ENCODE measurements around the gene TAF13. TPM values are rescaled to one million over a fixed set of nuclear protein-coding genes. Genes with fewer than 3 reads are reported as not detected.

Gene TAF13
- total RNA-seq, 4 donors from 2014 or later, result 11.4 to 30.8 (median 25.9) TPM

- DNase-seq (ENCODE audit: low spot score in 2 of 2), result no peak
- WGBS, 2 donors, result 92% methylated on average over 1 of the region's 1 CpG
- no peak for TF ChIP-seq POLR2A (IDR thresholded peaks at IDR 0.05)
- no peak for TF ChIP-seq CTCF (IDR thresholded peaks at IDR 0.05)
- TF ChIP-seq EP300 (IDR thresholded peaks at IDR 0.05), result no peak
- no peak overlapping the region for H3K4me3 ChIP-seq
- peaks cover 0 to 6% (median 0%) of the 10 kb centered on the region in 3 donors for H3K36me3 ChIP-seq
- H3K27me3 ChIP-seq, result no peaks in the 10 kb centered on the region
- no peak overlapping the region for H3K27ac ChIP-seq
- H3K9me3 ChIP-seq, result no peaks in the 10 kb centered on the region
- H3K4me1 ChIP-seq, result peaks cover 0 to 31% (median 18%) of the 10 kb centered on the region in 4 donors
Observed at GRCh38 chr1:109078317-109078716, 2.5 kb upstream of the TAF13 start.

- Histone ChIP-seq H3K9me3 (no peaks in the 10 kb centered on the region), H3K36me3 (peaks cover 0 to 75% (median 0%) of the 10 kb centered on the region in 3 donors), H3K4me3 (no peak overlapping the region), H3K27me3 (no peaks in the 10 kb centered on the region), H3K4me1 (peaks cover 0 to 5% (median 0%) of the 10 kb centered on the region in 4 donors), H3K27ac (no peak overlapping the region)
- DNase-seq (ENCODE audit: low spot score in 2 of 2), result no peak
- TF ChIP-seq CTCF (IDR thresholded peaks at IDR 0.05) (no peak), EP300 (IDR thresholded peaks at IDR 0.05) (no peak), POLR2A (IDR thresholded peaks at IDR 0.05) (no peak)
- WGBS, 2 donors, result 72 to 81% methylated on average over 1 of the region's 1 CpG
Observed at GRCh38 chr1:109069294-109069693, 6.5 kb downstream of the TAF13 start.

- peaks cover 0 to 5% (median 0%) of the 10 kb centered on the region in 4 donors for H3K4me1 ChIP-seq
- 86% methylated on average over 8 of the region's 8 CpGs for WGBS, 2 donors
- no peak for TF ChIP-seq EP300 (IDR thresholded peaks at IDR 0.05)
- no peak for TF ChIP-seq POLR2A (IDR thresholded peaks at IDR 0.05)
- TF ChIP-seq CTCF (IDR thresholded peaks at IDR 0.05), result no peak
- peaks cover 0 to 79% (median 0%) of the 10 kb centered on the region in 3 donors for H3K36me3 ChIP-seq
- H3K27me3 ChIP-seq, result no peaks in the 10 kb centered on the region
- H3K9me3 ChIP-seq, result no peaks in the 10 kb centered on the region
- H3K27ac ChIP-seq, result no peak overlapping the region
- DNase-seq (ENCODE audit: low spot score in 2 of 2), result no peak
- H3K4me3 ChIP-seq, result no peak overlapping the region
Observed at GRCh38 chr1:109067883-109068282, 7.9 kb downstream of the TAF13 start.

- Histone ChIP-seq H3K9me3 (no peaks in the 10 kb centered on the region), H3K4me3 (no peak overlapping the region), H3K4me1 (no peaks in the 10 kb centered on the region), H3K36me3 (peaks cover 0 to 68% (median 0%) of the 10 kb centered on the region in 3 donors), H3K27ac (no peak overlapping the region), H3K27me3 (no peaks in the 10 kb centered on the region)
- no peak for DNase-seq (ENCODE audit: low spot score in 2 of 2)
- TF ChIP-seq POLR2A (IDR thresholded peaks at IDR 0.05), result no peak
- no peak for TF ChIP-seq EP300 (IDR thresholded peaks at IDR 0.05)
- TF ChIP-seq CTCF (IDR thresholded peaks at IDR 0.05), result no peak
- WGBS, 2 donors, result 93 to 95% methylated on average over 3 of the region's 3 CpGs
Observed at GRCh38 chr1:109065137-109065536, 10.7 kb downstream of the TAF13 start.

- WGBS, 2 donors, result 84 to 86% methylated on average over 4 of the region's 4 CpGs
- Histone ChIP-seq H3K4me1 (no peaks in the 10 kb centered on the region), H3K27ac (no peak overlapping the region)
Observed at GRCh38 chr1:109061183-109061582, 14.6 kb downstream of the TAF13 start.

More at GRCh38 chr1:109061183-109061582, 14.6 kb downstream of the TAF13 start:
- Histone ChIP-seq H3K9me3 (no peaks in the 10 kb centered on the region), H3K36me3 (peaks cover 0 to 42% (median 0%) of the 10 kb centered on the region in 3 donors), H3K27me3 (no peaks in the 10 kb centered on the region), H3K4me3 (no peak overlapping the region)
- DNase-seq (ENCODE audit: low spot score in 2 of 2), result no peak
- TF ChIP-seq EP300 (IDR thresholded peaks at IDR 0.05) (no peak), POLR2A (IDR thresholded peaks at IDR 0.05) (no peak), CTCF (IDR thresholded peaks at IDR 0.05) (no peak)

All from tibial nerve (tissue), 4 donors.